ENCODE data around the gene SPTBN5.

- no peak for TF ChIP-seq CTCF (IDR thresholded peaks at IDR 0.05 in 2 of 3, conservative IDR thresholded peaks at IDR 0.05 in 1 of 3; ENCODE audit: borderline replicate concordance in 1 of 3, insufficient read depth in 1 of 3, low read depth in 2 of 3, low read length in 2 of 3)
- no peak for TF ChIP-seq SP1 (IDR thresholded peaks at IDR 0.05; ENCODE audit: low read depth)
- no peak for TF ChIP-seq SRF (IDR thresholded peaks at IDR 0.05; ENCODE audit: low read depth)
- no peak for TF ChIP-seq ZFX (IDR thresholded peaks at IDR 0.05)
- no peak for TF ChIP-seq POLR2AphosphoS5 (IDR thresholded peaks at IDR 0.05; ENCODE audit: low read depth, low read length)
- no peak for TF ChIP-seq POLR2A (IDR thresholded peaks at IDR 0.05; ENCODE audit: borderline replicate concordance, extremely low read depth, insufficient read depth, insufficient read length)
- no peak for TF ChIP-seq REST (IDR thresholded peaks at IDR 0.05; ENCODE audit: low read depth)
Observed at GRCh38 chr15:41849861-41850260, 44.0 kb downstream of the SPTBN5 start.

Measured in HCT116 (cell line).